Nephron progenitor cell (in vitro differentiated cells): ENCODE data around the gene PSMC3.

Source experiments
- DNase-seq: peaks from one replicate; pipeline ENCODE4 v3.0.0; 2021
- H3K27ac Mint-ChIP-seq: 2 replicates; pipeline ENCODE4 v1.8.0; 2021; ENCODE audit warnings: mild to moderate bottlenecking, moderate library complexity, mixed read lengths
- H3K27me3 Mint-ChIP-seq: 2 replicates; pipeline ENCODE4 v1.8.0; 2021; ENCODE audit warnings: mild to moderate bottlenecking, low read depth, mixed read lengths; ENCODE audit not compliant: poor library complexity
- H3K36me3 Mint-ChIP-seq: 2 replicates; pipeline ENCODE4 v1.8.0; 2021; ENCODE audit warnings: low read depth, mixed read lengths
- H3K4me1 Mint-ChIP-seq: 2 replicates; pipeline ENCODE4 v1.8.0; 2021; ENCODE audit warnings: mixed read lengths
- H3K4me3 Mint-ChIP-seq: 2 replicates; pipeline ENCODE4 v1.8.0; 2021; ENCODE audit warnings: mild to moderate bottlenecking, moderate library complexity, mixed read lengths
- H3K9me3 Mint-ChIP-seq: 2 replicates; pipeline ENCODE4 v1.8.0; 2021; ENCODE audit warnings: mild to moderate bottlenecking, moderate library complexity, mixed read lengths
- CTCF ChIP-seq: fragments of 200-600 bp; sonication (generic); IDR thresholded peaks from 2 replicates; pipeline ENCODE4 v1.5.0; 2021; ENCODE audit warnings: antibody characterized with exemption

PSMC3 gene

GRCh38 chr11:47391711-47392432 lies 34.4 kb downstream of the PSMC3 start:
- H3K4me3 Mint-ChIP-seq, result no peak overlapping the region
- H3K9me3 Mint-ChIP-seq, result no peaks in the 10 kb centered on the region
- H3K4me1 Mint-ChIP-seq, result peaks cover 46% of the 10 kb centered on the region
- no peak for DNase-seq
- H3K36me3 Mint-ChIP-seq, result no peaks in the 10 kb centered on the region
- peaks cover 7% of the 10 kb centered on the region for H3K27me3 Mint-ChIP-seq
- no peak for TF ChIP-seq CTCF
- no peak overlapping the region for H3K27ac Mint-ChIP-seq

- Mint-ChIP-seq H3K27ac (no peak overlapping the region), H3K4me3 (no peak overlapping the region)
These were observed 35.1 kb downstream of the PSMC3 start for GRCh38 chr11:47391077-47391583.

GRCh38 chr11:47390422-47390760 lies 35.8 kb downstream of the PSMC3 start:
- peaks cover 41% of the 10 kb centered on the region for H3K4me1 Mint-ChIP-seq
- H3K36me3 Mint-ChIP-seq, result no peaks in the 10 kb centered on the region
- DNase-seq, result no peak
- H3K27ac Mint-ChIP-seq, result no peak overlapping the region
- TF ChIP-seq CTCF, result no peak
- H3K4me3 Mint-ChIP-seq, result no peak overlapping the region
- H3K9me3 Mint-ChIP-seq, result no peaks in the 10 kb centered on the region
- peaks cover 7% of the 10 kb centered on the region for H3K27me3 Mint-ChIP-seq

More at GRCh38 chr11:47391077-47391583, 35.1 kb downstream of the PSMC3 start:
- Mint-ChIP-seq H3K9me3 (no peaks in the 10 kb centered on the region), H3K27me3 (peaks cover 7% of the 10 kb centered on the region), H3K4me1 (peaks cover 46% of the 10 kb centered on the region), H3K36me3 (no peaks in the 10 kb centered on the region)
- no peak for DNase-seq
- no peak for TF ChIP-seq CTCF

GRCh38 chr11:47389577-47390421 lies 36.4 kb downstream of the PSMC3 start:
- Mint-ChIP-seq H3K27me3 (peaks cover 7% of the 10 kb centered on the region), H3K36me3 (no peaks in the 10 kb centered on the region), H3K9me3 (no peaks in the 10 kb centered on the region), H3K4me3 (no peak overlapping the region), H3K27ac (peak overlapping the region; percentile 77), H3K4me1 (peaks cover 38% of the 10 kb centered on the region)
- TF ChIP-seq CTCF, result no peak
- no peak for DNase-seq

GRCh38 chr11:47388697-47389576 lies 37.3 kb downstream of the PSMC3 start:
- H3K27ac Mint-ChIP-seq, result no peak overlapping the region
- H3K9me3 Mint-ChIP-seq, result no peaks in the 10 kb centered on the region
- TF ChIP-seq CTCF, result no peak
- DNase-seq, result no peak
- H3K4me3 Mint-ChIP-seq, result no peak overlapping the region
- peaks cover 32% of the 10 kb centered on the region for H3K4me1 Mint-ChIP-seq
- peaks cover 7% of the 10 kb centered on the region for H3K27me3 Mint-ChIP-seq
- H3K36me3 Mint-ChIP-seq, result no peaks in the 10 kb centered on the region
